Prostate gland (tissue), 2 donors: ENCODE measurements around the gene LPAR1. TPM values are rescaled to one million over a fixed set of nuclear protein-coding genes. Genes with fewer than 3 reads are reported as not detected.

Experiments
- DNase-seq: peaks from one replicate; pipeline ENCODE4 v3.0.0-alpha.2; 2019; ENCODE audit warnings: low spot score
- H3K27ac ChIP-seq, 2 donors: fragments of 200-600 bp; sonication (generic); 2 replicates each; pipeline ENCODE4 v1.5.1; 2017 to 2019
- H3K27me3 ChIP-seq: fragments of 200-600 bp; sonication (generic); replicated peaks from 2 replicates; pipeline ENCODE4 v1.5.1; 2019; ENCODE audit not compliant: insufficient read depth
- H3K36me3 ChIP-seq, 2 donors: fragments of 200-600 bp; sonication (generic); 1 replicate in 1 of 2; 2 replicates in 1 of 2; pipeline versions ENCODE4 v1.5.1 to v1.8.1; 2017 to 2019
- H3K4me1 ChIP-seq: fragments of 200-600 bp; sonication (generic); replicated peaks from 2 replicates; pipeline ENCODE4 v1.5.1; 2019
- H3K4me3 ChIP-seq, 2 donors: fragments of 200-600 bp; sonication (generic); 2 replicates each; pipeline ENCODE4 v1.5.1; 2017 to 2019
- H3K9me3 ChIP-seq: fragments of 200-600 bp; sonication (generic); 2 replicates; pipeline ENCODE4 v1.5.1; 2017
- CTCF ChIP-seq, 4 experiments: fragments of 200-600 bp in 2 of 4; fragments of 450-650 bp in 2 of 4; sonication (generic) in 2 of 4; IDR thresholded peaks; 1 replicate in 3 of 4; 2 replicates in 1 of 4; pipeline ENCODE4 v1.5.1; 2016 to 2019; ENCODE audit warnings: antibody characterized with exemption in 4 of 4, mild to moderate bottlenecking in 2 of 4, moderate library complexity in 2 of 4
- POLR2A ChIP-seq: fragments of 450-650 bp; IDR thresholded peaks from one replicate; pipeline ENCODE4 v1.6.1; 2016; ENCODE audit warnings: antibody characterized with exemption, mild to moderate bottlenecking
- POLR2AphosphoS5 ChIP-seq: sonication (generic); formaldehyde crosslinking; IDR thresholded peaks from one replicate; pipeline ENCODE4 v1.6.1; 2017; ENCODE audit warnings: antibody characterized with exemption
- WGBS: methylation state at CpG from one replicate; pipeline ENCODE4 v1.1.5; 2018; 5-methylcytosine and 5-hydroxymethylcytosine counted together
- intact Hi-C: fragments of 100-400 bp; cut with DNase I; formaldehyde crosslinking; loops from one replicate; pipeline ENCODE4 v1.14.2; 2022
- total RNA-seq, 2 donors: library from RNA; depleted of rRNA; stranded (reverse); fragments of >200 nt; gene quantifications; one replicate each; pipeline ENCODE4 v1.1.0, GENCODE V29; 2016

LPAR1 gene
- total RNA-seq, 2 donors from 2014 or later = 10.8 to 29.2 TPM

GRCh38 chr9:111013707-111014106 lies 24.6 kb downstream of the LPAR1 start:
- H3K4me3 ChIP-seq = no peak overlapping the region
- intact Hi-C loops = no loop called here
- no peaks in the 10 kb centered on the region for H3K27me3 ChIP-seq
- DNase-seq = no peak
- no peaks in the 10 kb centered on the region for H3K9me3 ChIP-seq
- WGBS = 45% methylated on average over 1 of the region's 1 CpG
- no peaks in the 10 kb centered on the region for H3K4me1 ChIP-seq
- H3K27ac ChIP-seq = no peak overlapping the region
- TF ChIP-seq POLR2AphosphoS5 (no peak), CTCF (IDR thresholded peaks at IDR 0.05) (no peak), POLR2A (no peak)
- no peaks in the 10 kb centered on the region for H3K36me3 ChIP-seq

- H3K4me1 ChIP-seq = no peaks in the 10 kb centered on the region
- 32% methylated on average over 1 of the region's 1 CpG for WGBS
- no peak for TF ChIP-seq POLR2AphosphoS5
- H3K27ac ChIP-seq = no peak overlapping the region
- no peak overlapping the region for H3K4me3 ChIP-seq
- DNase-seq = no peak
- H3K9me3 ChIP-seq = no peaks in the 10 kb centered on the region
- intact Hi-C loops = no loop called here
- H3K36me3 ChIP-seq = no peaks in the 10 kb centered on the region
- no peaks in the 10 kb centered on the region for H3K27me3 ChIP-seq
Measured at GRCh38 chr9:111013250-111013649, 25.0 kb downstream of the LPAR1 start.

- Histone ChIP-seq H3K4me1 (no peaks in the 10 kb centered on the region), H3K27me3 (no peaks in the 10 kb centered on the region), H3K4me3 (no peak overlapping the region), H3K9me3 (no peaks in the 10 kb centered on the region), H3K36me3 (no peaks in the 10 kb centered on the region), H3K27ac (no peak overlapping the region)
- WGBS = 60% methylated on average over 7 of the region's 7 CpGs
- TF ChIP-seq POLR2A (no peak), POLR2AphosphoS5 (no peak), CTCF (IDR thresholded peaks at IDR 0.05) (no peak)
- DNase-seq = no peak
- intact Hi-C loops = no loop called here
Measured at GRCh38 chr9:111008158-111009075, 29.9 kb downstream of the LPAR1 start.

GRCh38 chr9:111005746-111006470 lies 32.4 kb downstream of the LPAR1 start:
- intact Hi-C loops = no loop called here
- Histone ChIP-seq H3K27me3 (no peaks in the 10 kb centered on the region), H3K36me3 (no peaks in the 10 kb centered on the region), H3K4me3 (no peak overlapping the region), H3K9me3 (no peaks in the 10 kb centered on the region), H3K4me1 (no peaks in the 10 kb centered on the region), H3K27ac (no peak overlapping the region)
- WGBS = 74% methylated on average over 1 of the region's 1 CpG
- no peak for DNase-seq
- TF ChIP-seq POLR2AphosphoS5 = no peak
- no peak for TF ChIP-seq CTCF (IDR thresholded peaks at IDR 0.05)
- TF ChIP-seq POLR2A = no peak

- 89% methylated on average over 5 of the region's 5 CpGs for WGBS
Measured at GRCh38 chr9:111004936-111005335, 33.3 kb downstream of the LPAR1 start.

More at GRCh38 chr9:111004936-111005335, 33.3 kb downstream of the LPAR1 start:
- no peaks in the 10 kb centered on the region for H3K27me3 ChIP-seq
- no peaks in the 10 kb centered on the region for H3K36me3 ChIP-seq
- H3K4me3 ChIP-seq = no peak overlapping the region
- DNase-seq = no peak
- no peaks in the 10 kb centered on the region for H3K9me3 ChIP-seq
- no peak overlapping the region for H3K27ac ChIP-seq
- intact Hi-C loops = no loop called here
- no peaks in the 10 kb centered on the region for H3K4me1 ChIP-seq
- no peak for TF ChIP-seq POLR2AphosphoS5
- TF ChIP-seq POLR2A = no peak
- no peak for TF ChIP-seq CTCF (IDR thresholded peaks at IDR 0.05)
